Head of caudate nucleus (tissue), 42 donors: ENCODE results near the gene NBPF11.
"Not testable (repeated sequence)": the region's sequence is repeated elsewhere in the genome, so short reads cannot be mapped to it uniquely, and the experiment has no call there.

Experiments
- DNase-seq, 42 donors: peaks; one replicate each; pipeline versions ENCODE4 v3.0.0 to v3.0.0-alpha.2; 2020 to 2021; ENCODE audit warnings: mixed read lengths in 7 of 42
- intact Hi-C: fragments of 100-400 bp; cut with DNase I; formaldehyde crosslinking; loops from one replicate; pipeline ENCODE4 v1.15.0; 2022

The NBPF11 gene, protein sequence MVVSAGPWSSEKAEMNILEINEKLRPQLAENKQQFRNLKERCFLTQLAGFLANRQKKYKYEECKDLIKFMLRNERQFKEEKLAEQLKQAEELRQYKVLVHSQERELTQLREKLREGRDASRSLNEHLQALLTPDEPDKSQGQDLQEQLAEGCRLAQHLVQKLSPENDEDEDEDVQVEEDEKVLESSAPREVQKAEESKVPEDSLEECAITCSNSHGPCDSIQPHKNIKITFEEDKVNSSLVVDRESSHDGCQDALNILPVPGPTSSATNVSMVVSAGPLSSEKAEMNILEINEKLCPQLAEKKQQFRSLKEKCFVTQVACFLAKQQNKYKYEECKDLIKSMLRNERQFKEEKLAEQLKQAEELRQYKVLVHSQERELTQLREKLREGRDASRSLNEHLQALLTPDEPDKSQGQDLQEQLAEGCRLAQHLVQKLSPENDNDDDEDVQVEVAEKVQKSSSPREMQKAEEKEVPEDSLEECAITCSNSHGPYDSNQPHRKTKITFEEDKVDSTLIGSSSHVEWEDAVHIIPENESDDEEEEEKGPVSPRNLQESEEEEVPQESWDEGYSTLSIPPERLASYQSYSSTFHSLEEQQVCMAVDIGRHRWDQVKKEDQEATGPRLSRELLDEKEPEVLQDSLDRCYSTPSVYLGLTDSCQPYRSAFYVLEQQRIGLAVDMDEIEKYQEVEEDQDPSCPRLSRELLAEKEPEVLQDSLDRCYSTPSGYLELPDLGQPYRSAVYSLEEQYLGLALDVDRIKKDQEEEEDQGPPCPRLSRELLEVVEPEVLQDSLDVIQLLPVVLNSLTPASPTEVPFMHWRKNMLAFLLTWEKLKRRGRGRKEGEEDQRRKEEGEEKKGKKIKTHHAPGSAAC

DNA sequence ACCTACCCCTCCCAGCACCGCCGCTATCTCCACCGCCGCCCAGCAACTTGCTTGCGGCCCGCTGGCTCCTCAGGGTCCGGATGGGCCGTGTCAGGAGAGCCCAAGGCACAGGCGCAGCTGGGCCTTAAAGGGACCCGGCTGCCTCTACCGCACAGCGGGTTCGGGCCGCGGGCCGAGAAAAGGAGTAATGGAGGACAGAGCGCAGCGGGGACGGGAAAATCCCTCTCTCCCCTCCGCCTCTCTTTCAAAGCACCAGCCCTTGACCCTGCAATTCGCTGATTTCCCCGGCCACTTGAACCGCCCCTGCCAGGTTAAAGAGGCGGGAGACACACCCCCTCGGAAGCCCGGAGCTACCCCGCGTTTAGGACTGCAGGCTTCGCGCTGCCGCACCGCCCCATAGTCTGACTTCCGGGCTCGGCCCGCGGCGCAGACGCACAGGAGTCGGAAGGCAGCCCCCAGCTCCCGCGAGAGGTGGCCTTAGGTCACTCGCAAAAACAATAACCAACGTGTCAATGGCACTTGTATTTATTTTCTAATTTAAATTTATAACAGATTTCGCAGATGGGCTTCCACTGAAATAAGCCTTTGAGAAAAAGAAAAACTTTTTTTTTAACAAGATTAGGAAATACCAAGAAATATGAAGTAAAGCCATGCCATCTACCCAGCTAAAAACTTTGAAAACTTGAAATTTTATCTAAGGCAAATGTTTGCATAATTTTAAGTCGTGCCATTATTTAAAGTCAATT lies at the start of gene NBPF11:
Gene NBPF11 (minus strand): TSS at position 371 of the 746 bp plus-strand sequence. CDS start 25,278 bp downstream, outside the sequence.
- peak; percentile 43 to 90 (median 82) for DNase-seq
- intact Hi-C loops = not testable (repeated sequence)

DNA sequence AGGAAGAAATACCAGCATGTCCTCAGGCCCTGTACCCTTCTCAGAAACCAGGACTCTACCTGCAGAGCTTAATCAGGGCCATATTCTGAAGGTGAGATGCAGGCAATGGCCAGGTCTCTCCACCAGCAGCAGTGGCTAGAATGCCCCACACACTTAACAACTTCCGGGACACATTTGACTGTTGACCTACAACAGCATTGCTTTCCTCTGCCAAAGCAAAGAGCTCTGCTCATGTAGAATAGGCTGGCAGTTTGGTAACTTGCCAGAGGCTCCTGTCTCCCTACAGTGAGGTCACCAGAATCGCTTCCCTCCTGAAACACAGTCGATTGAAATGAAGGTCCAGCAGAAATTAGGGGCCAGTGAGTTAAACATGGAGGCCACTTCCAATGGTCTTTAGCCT lies 45.3 kb upstream of the NBPF11 start:
- intact Hi-C loops, DNase-seq: not testable (repeated sequence)

DNA sequence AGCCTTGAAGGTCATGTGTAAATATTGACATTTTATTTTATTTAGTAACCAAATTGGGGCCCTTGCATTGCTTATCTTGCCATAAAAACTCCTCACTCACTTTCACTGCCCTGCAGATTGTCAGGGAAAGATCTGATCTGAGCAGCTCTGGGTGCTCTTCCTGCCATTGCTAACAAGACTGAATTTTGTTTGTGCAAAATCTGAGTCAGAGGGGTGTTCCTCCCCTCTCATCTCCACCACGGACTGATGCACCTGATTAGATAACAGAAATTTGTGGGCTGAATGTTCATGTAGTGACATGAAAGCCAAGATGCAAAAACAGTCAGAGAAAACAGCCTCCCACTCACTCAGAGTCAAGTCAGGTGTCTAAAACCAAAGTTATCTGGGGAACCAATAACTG lies 44.9 kb upstream of the NBPF11 start:
- DNase-seq, intact Hi-C loops: not testable (repeated sequence)

DNA sequence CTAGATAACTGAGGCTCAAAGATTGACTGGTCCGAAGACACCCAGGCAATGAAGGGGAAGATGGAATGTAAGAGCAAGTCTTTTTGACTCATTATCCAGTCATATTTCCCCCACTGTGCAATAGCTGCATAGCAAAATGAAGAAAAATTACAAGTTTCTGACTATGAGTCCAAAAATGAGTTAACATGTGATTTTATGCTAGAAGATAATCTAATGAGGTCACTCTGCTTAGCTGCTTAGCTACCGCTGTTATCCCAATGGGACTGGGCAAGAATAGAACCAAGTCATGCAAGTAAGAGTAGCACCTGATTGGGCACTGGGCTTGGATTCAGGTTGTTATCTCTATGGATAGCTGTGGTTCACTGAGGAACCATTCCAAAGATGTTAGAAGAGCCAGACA lies 43.0 kb upstream of the NBPF11 start:
- DNase-seq, intact Hi-C loops: not testable (repeated sequence)

DNA sequence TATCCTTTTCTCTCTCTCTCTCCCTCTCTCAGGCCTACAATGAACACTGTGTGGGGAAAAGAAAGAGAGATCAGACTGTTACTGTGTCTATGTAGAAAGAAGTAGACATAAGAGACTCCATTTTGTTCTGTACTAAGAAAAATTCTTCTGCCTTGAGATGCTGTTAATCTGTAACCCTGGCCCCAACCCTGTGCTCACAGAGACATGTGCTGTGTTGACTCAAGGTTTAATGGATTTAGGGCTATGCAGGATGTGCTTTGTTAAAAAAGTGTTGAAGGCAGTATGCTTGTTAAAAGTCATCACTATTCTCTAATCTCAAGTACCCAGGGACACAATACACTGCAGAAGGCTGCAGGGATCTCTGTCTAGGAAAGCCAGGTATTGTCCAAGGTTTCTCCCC lies 36.7 kb upstream of the NBPF11 start:
- DNase-seq, intact Hi-C loops: not testable (repeated sequence)

DNA sequence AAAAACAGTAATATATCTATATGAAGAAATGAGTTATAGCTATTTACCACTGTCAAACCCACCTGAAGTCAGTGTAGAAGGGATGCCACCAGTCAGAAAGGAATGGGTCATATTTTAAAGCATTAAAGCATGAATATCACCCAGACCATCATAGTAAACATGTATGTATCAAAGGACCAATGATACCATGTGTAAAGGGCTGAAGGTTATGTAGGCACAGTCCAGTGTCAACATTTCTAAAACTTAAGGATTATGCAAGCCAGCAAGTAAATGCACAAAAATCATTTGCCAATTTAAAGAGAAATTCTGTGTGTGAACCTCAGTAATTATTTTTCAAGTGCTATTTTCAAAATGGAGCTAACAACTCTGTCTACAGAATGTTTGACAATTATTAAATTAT lies 26.6 kb upstream of the NBPF11 start:
- intact Hi-C loops = not testable (repeated sequence)

DNA sequence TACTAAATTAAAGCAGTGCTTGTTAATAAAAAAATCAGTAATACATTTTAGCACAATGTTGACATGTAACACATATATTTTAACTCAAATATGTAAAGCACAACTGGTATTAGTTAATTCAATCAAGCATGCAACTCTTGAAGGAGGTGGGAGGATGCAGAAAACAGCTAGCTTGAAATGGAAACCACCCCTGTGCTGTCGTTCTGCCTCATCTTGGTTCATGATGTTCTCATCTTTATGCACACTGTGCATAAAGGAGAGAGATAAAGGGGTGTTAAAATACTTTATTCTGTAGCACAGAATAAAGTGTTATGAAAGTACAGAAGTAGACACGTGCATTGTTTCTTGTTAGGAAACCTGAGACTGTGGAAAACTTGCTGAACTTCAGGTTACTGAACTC lies 23.3 kb upstream of the NBPF11 start:
- intact Hi-C loops = not testable (repeated sequence)
- DNase-seq = peak in 29 of 42 donors; percentile 20 to 87 (median 46)

More for the DNA sequence above, 26.6 kb upstream of the NBPF11 start:
- DNase-seq = not testable (repeated sequence)

DNA sequence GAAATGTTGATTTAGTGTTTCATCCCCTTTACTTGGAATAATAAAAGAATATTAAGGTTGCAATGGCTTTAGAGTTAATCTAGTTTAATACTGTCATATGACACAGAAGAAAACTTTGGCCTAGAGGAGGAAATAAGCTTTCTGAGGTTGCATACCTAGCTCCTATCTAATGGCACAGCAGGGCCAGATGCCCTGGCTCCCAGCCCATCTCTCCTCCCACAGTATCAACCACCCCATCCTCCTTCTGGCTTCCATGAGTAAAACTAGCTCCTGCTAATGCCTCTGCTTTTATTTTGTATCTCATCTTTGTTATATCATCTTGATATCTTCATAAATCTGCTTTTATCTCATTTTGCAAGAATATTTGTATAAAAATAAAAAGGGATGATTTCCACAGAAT lies 19.9 kb upstream of the NBPF11 start:
- DNase-seq, intact Hi-C loops: not testable (repeated sequence)

DNA sequence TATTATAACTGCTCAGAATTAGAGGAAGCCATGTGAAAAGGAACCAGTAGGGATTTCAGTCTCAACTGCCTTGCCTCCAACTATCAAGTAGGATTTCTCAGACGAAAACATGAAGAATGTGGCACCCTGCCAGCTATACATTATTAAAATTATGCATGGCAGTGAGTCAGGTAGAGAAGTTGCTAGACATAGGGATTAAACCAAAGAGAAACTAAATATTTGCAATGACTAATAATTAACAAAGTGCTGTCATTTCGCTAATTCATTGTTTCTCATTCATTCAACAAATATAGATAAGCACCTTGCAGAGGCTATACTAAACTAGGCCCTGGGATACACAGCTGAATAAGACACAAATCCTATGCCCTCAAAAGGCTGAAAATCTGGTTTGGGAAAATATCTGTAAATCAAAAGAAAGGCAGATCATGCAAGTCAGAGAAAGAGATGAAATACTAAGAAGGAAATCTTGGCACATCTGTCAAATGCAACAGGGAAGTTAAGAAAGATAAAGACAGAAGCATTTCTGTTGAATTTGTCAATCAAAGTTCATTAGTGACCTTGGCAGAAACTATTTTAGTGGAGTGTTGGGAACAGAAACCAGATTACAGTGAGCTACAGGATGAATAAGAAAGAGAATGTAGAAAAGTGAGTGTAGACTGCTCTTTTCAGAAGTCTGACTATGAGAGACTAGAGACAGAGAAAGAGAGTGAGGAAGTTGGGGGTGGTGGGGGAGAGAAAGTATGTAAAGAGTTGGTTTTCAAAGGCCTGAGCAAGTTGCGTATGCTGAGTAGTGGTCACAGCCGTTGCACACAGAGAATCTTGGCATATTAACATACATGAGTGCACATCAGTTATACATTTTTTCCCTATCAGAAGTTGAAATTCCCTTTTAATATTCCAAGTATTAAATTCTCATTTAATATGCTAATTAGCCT lies 14.7 kb upstream of the NBPF11 start:
- intact Hi-C loops = no loop called here
- no peak for DNase-seq

DNA sequence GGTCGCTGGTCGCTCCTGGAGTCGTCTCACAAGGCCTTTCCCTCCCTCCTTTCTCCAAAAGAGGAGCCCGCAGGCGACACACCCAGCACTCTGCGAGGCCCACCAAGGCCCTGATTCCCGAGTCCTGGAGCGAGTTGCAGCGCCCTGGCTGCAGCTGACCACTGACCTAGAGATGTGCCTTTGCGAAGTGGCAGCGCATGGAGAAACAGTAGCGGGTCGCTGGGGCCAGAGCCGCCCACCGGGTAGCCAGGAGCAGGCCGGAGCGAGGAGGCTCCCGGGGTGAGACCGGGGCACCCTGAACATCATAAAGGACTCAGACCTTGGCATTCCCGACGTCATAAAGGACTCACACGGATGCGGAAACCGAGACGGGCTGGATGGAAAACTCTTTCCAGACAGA lies 10.3 kb upstream of the NBPF11 start:
- intact Hi-C loops = no loop called here
- no peak for DNase-seq

DNA sequence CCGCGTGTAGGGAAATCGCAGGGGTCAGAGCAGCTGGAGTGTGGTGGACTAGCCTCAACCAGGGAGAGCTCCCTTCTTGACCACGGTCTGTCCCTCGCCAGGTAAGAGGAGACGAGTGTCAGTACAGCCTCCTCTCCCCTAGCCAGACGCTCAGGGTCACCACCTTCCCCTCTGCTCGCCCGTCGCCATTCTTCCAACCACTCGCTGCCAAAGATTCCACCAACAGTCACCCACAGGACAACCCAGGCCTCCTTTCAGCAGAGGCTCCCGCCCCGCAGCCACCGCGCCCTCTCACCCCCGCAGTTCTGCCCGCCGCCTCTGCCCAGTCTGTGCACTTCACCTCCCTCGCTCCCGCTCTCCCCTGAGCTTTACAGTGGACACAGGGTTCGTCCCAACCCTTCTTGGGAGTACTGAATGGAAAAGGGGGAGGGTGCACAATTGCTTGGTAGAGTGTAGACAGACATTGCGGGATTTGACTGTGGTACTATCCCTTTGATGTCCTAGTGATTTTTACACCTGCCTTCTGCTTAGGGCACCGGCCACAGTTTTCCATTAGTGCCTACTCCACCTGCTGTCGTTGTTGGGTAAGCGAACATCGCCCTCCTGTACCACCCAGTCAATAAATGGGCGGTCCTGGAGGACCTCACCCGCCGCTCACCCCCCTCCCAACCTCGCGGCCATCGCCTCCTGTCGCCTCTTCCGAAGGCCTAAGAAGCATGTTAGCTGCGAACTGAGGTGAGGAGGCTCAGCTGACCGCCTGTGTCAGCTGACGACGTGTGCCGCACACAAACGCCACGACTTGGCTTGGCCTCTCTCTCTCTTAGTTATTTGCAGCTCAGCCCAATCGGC lies 9.2 kb upstream of the NBPF11 start:
- intact Hi-C loops = no loop called here
- no peak for DNase-seq

DNA sequence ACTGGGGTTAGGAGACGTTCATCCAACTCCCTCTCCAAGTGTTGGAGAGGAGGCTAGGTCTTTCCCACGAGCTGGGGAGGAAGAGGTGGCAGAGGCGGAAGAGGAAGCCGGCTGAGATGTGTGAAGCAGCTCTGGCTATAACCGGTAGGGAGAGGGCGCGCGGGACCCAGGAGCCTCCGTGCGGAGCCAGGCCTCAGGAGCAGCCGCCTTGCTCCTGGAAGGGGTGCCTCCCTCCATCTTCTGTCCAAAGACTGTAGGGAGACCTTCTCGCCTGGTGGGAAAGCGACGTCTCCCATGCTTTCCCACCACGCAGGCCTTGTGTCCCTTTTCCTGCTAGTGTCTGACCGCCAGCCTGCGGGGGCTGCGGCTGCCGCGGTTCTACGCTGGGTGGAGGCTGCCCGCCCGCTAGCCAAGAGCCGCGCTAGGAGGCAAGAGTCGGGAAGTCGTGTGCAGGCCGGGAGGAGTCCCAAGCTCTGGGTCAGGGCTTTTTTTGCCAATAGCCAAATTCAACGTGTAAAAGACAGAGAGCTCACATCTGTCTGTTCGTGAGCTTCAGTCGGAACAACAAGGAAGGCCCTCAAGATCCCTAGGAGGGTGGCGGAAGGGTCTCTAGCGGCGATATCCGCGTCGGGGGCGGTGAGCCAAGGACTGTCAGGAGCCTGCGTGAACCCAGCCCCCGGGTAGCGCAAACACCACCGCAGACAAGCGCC lies 8.4 kb upstream of the NBPF11 start:
- DNase-seq = peak in 2 of 42 donors; percentile 3 to 35
- intact Hi-C loops = no loop called here

DNA sequence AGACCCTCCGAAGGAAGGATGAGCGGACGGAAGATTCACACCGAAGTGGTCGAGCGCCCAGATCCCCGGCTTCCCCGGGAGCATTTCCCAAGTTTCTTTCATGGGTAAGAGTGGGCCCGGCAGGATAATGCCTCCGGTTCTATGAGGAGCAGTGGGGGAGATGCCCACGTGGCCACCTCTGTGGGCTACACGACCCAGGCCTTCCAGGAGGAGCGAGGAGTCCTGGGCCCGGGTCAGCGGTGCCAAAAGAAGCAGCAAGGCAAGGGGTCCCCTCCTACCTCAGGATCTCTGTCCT lies 7.9 kb upstream of the NBPF11 start:
- DNase-seq = no peak
- intact Hi-C loops = no loop called here

DNA sequence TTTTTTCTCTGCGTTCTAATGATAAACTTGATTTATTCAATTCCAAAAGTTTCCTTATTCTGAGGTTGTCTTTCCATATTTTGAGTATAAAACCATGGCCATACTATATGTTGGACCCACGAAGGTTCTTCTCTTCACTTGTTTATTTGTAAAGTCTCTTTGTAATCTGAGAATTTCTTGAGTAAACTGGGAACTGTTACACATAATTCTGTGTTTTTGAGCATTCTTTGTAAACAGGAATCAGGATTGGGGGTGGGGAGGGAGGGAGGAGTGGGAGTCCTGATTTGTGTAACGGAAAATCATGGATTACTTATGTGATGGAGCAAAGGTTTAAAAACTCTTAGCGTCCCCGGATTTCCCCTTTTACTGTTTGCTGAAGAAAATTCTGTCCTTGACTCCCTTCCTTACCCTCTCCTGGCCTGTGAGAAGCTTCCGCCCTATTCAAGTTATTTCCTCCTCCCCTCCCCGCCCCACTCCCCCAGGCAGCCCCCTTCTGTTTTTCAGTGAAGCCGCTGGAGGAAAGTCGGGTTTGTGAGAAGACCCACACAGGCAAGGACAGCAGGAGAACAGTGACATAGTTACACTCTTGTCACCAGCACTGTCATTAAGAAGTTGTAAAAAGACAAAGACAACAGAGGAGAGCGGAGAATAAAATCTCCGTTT lies 6.4 kb upstream of the NBPF11 start:
- no peak for DNase-seq
- intact Hi-C loops = no loop called here

DNA sequence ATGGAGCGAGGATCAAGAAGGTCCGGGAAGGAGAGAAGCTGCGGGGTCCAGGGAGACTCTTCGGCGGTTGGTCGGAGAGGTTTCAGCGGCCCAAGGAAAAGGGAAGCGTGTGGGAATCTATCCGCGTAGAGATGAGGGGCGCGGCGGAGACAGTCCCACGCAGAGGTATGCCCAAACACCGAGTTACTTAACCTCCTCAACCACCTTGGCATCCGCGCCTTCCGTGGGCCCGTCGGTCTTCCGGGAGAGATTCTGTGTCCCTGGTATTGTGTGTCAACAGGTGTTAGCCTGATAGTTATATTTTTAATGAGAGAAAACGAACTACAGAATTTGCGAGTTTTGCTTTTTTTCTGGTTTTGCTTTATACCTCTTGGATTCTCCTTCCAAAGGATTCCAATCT lies 5.7 kb upstream of the NBPF11 start:
- DNase-seq, intact Hi-C loops: not testable (repeated sequence)

DNA sequence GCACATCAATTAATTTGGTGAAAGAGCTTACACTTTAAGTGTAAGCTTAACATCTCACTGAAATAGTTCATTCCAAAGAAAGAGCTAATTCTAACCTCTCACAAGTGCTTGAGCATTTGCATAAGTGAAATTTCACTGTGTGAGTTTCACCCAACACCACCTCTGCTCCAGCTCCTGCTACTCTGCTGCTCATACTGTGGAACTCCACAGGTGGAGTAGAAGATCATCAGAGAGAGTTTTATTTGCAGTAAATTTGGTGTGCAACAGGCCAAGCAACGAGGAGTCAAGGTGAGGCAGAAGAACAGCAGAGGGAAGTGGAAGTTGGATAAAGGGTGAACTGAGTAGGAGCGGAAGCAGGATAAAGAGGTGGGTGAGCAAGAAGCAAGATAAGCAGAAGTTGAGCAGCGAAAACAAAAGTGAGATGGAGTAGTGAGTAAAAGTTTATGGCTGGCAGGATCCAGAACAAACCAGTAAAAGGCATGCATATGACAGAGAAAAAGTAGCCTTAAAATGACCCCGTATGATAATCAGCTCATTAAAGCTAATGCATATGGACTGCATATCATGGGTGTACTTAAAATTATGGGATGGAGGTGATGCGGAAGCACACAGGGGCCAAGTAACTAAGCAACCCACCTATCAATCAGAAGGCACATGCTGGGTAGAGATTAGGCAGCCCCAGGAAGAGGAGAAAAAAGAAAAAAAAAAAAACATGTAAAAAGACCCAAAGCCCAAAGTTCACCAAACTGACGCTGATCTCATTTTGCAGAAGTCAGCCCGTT lies 3.6 kb upstream of the NBPF11 start:
- DNase-seq, intact Hi-C loops: not testable (repeated sequence)
